Adrenal gland (tissue), 12 donors: ENCODE data around the gene PPTC7. TPM values are rescaled to one million over a fixed set of nuclear protein-coding genes. Genes with fewer than 3 reads are reported as not detected.

ENCODE experiments used
- DNase-seq, 7 donors: peaks; one replicate each; pipeline ENCODE4 v3.0.0-alpha.2; 2019 to 2020
- H3K27ac ChIP-seq, 5 donors: fragments of 200-600 bp; sonication (generic) in 4 of 5; 1 replicate in 3 of 5; 2 replicates in 2 of 5; pipeline versions ENCODE4 v1.5.1 to v1.8.0; 2016 to 2020; ENCODE audit warnings: mild to moderate bottlenecking in 1 of 5
- H3K27me3 ChIP-seq: fragments of 200-600 bp; 2 replicates; pipeline ENCODE4 v1.8.0; 2021
- H3K36me3 ChIP-seq, 2 donors: fragments of 200-600 bp; replicated peaks in 1 of 2; 1 replicate in 1 of 2; 2 replicates in 1 of 2; pipeline versions ENCODE4 v1.5.1 to v1.8.0; 2018 to 2022
- H3K4me1 ChIP-seq, 2 donors: fragments of 200-600 bp; replicated peaks in 1 of 2; 1 replicate in 1 of 2; 2 replicates in 1 of 2; pipeline versions ENCODE4 v1.5.1 to v1.8.0; 2018 to 2021
- H3K4me3 ChIP-seq, 4 donors: fragments of 200-600 bp; sonication (generic) in 3 of 4; one replicate each; pipeline ENCODE4 v1.5.1; 2016 to 2018
- H3K9me3 ChIP-seq, 3 donors: fragments of 200-600 bp; sonication (generic) in 1 of 3; replicated peaks in 1 of 3; 1 replicate in 2 of 3; 2 replicates in 1 of 3; pipeline versions ENCODE4 v1.5.1 to v1.8.0; 2016 to 2021
- CTCF ChIP-seq, 6 experiments: fragments of 450-650 bp in 4 of 6; fragments of 200-600 bp in 2 of 6; sonication (generic) in 1 of 6; IDR thresholded peaks; 1 replicate in 5 of 6; 2 replicates in 1 of 6; pipeline versions ENCODE4 v1.5.1 to v1.8.0; 2016 to 2021; ENCODE audit warnings: antibody characterized with exemption in 6 of 6, mild to moderate bottlenecking in 2 of 6, moderate library complexity in 1 of 6
- POLR2A ChIP-seq, 2 donors: fragments of 450-650 bp; IDR thresholded peaks; one replicate each; pipeline ENCODE4 v1.6.1; 2017; ENCODE audit warnings: antibody characterized with exemption in 2 of 2, mild to moderate bottlenecking in 2 of 2, moderate library complexity in 1 of 2
- WGBS, 4 donors: extraction: QIAGEN DNeasy Blood & Tissue Kit in 2 of 4; methylation state at CpG; one replicate each; pipeline versions ENCODE4 v1.1.5 to v1.1.7; 2013 to 2017; 5-methylcytosine and 5-hydroxymethylcytosine counted together
- intact Hi-C, 2 donors: fragments of 100-400 bp; cut with DNase I; formaldehyde crosslinking; loops; one replicate each; pipeline versions ENCODE4 v1.14.1 to v1.15.0; 2022 to 2023
- polyA plus RNA-seq, 3 donors: library from polyadenylated mRNA; stranded (reverse); fragments of 200-250 nt in 2 of 3; fragments of 350-450 nt in 1 of 3; fragmentation: Illumina TruSeq in 1 of 3; extraction: RNeasy Lipid Tissue Mini Kit (QIAGEN cat#74804) in 1 of 3; gene quantifications; one replicate each; pipeline ENCODE4 v1.2.3, GENCODE V29; 2013 to 2014
- total RNA-seq, 9 donors: library from RNA; depleted of rRNA in 4 of 9; stranded (reverse); fragments of >200 nt in 4 of 9; fragments of 120-200 nt in 1 of 9; fragmentation: NEBNext Ultra II Directional in 1 of 9; extraction: Animal tissue kit (Norgen Biotek cat#: 25700) in 1 of 9; gene quantifications; one replicate each; pipeline versions ENCODE4 v1.1.0 to v1.2.4, GENCODE V29; 2013 to 2023
- donor health status: healthy with polysubstance abuse.
- donor health status: Bipolar disorder and iron deficiency.
- donor health status: DM: yes; HTN: yes; CAD: no.
- donor health status: DM: no; HTN: no; CAD: no.
- donor health status: DM: no; HTN: no; CAD: no.
- donor health status: DM: yes; HTN: yes; CAD: no.

Gene PPTC7
- total and polyA plus RNA-seq, 12 donors = 7.1 to 43.4 (median 20.1) TPM

- intact Hi-C loops = loop anchor here in 1 of 2 donors (5.0 kb wide), 1 partner anchor 83 kb away; no protein-coding TSS in a partner anchor
- no peaks in the 10 kb centered on the region for H3K27me3 ChIP-seq
- no peak for DNase-seq
- WGBS, 4 donors = 65 to 75% (median 72%) methylated on average over 6 of the region's 6 CpGs
- H3K36me3 ChIP-seq = no peaks in the 10 kb centered on the region
- TF ChIP-seq POLR2A (IDR thresholded peaks at IDR 0.05) (no peak), CTCF (IDR thresholded peaks at IDR 0.05) (no peak)
- H3K4me3 ChIP-seq = no peak overlapping the region
- peaks cover 0 to 4% of the 10 kb centered on the region in 2 donors for H3K4me1 ChIP-seq
- H3K27ac ChIP-seq = no peak overlapping the region
- H3K9me3 ChIP-seq = no peaks in the 10 kb centered on the region
Measured at GRCh38 chr12:110513842-110514241, 69.3 kb downstream of the PPTC7 start.

GRCh38 chr12:110508071-110508586 lies 75.0 kb downstream of the PPTC7 start:
- Histone ChIP-seq H3K27ac (no peak overlapping the region), H3K27me3 (no peaks in the 10 kb centered on the region), H3K4me3 (no peak overlapping the region), H3K4me1 (peaks cover 0 to 4% of the 10 kb centered on the region in 2 donors), H3K9me3 (no peaks in the 10 kb centered on the region), H3K36me3 (no peaks in the 10 kb centered on the region)
- intact Hi-C loops = no loop called here
- 81 to 85% (median 84%) methylated on average over 4 of the region's 4 CpGs for WGBS, 4 donors
- no peak for TF ChIP-seq CTCF (IDR thresholded peaks at IDR 0.05)
- TF ChIP-seq POLR2A (IDR thresholded peaks at IDR 0.05) = no peak
- DNase-seq = no peak

- no peaks in the 10 kb centered on the region for H3K36me3 ChIP-seq
Measured at GRCh38 chr12:110505332-110505731, 77.8 kb downstream of the PPTC7 start.

GRCh38 chr12:110503432-110503831 lies 79.7 kb downstream of the PPTC7 start:
- TF ChIP-seq CTCF (IDR thresholded peaks at IDR 0.05) (no peak), POLR2A (IDR thresholded peaks at IDR 0.05) (no peak)
- Histone ChIP-seq H3K36me3 (no peaks in the 10 kb centered on the region), H3K9me3 (no peaks in the 10 kb centered on the region), H3K27me3 (no peaks in the 10 kb centered on the region), H3K27ac (no peak overlapping the region), H3K4me1 (peaks cover 8 to 34% of the 10 kb centered on the region in 2 donors), H3K4me3 (no peak overlapping the region)
- 58 to 82% (median 71%) methylated on average over 1 of the region's 1 CpG for WGBS, 4 donors
- DNase-seq = no peak
- intact Hi-C loops = no loop called here

More at GRCh38 chr12:110505332-110505731, 77.8 kb downstream of the PPTC7 start:
- Histone ChIP-seq H3K9me3 (no peaks in the 10 kb centered on the region), H3K27ac (no peak overlapping the region), H3K27me3 (no peaks in the 10 kb centered on the region), H3K4me1 (peaks cover 8 to 15% of the 10 kb centered on the region in 2 donors), H3K4me3 (no peak overlapping the region)
- intact Hi-C loops = no loop called here
- WGBS, 4 donors = 68 to 78% (median 73%) methylated on average over 3 of the region's 3 CpGs
- TF ChIP-seq CTCF (IDR thresholded peaks at IDR 0.05) (no peak), POLR2A (IDR thresholded peaks at IDR 0.05) (no peak)
- DNase-seq = no peak
